Neutrophil (primary cell): Measurements from ENCODE around the gene SNUPN.

Source experiments
- H3K27ac ChIP-seq: fragments of 200-600 bp; sonication (generic); 2 replicates; pipeline ENCODE4 v1.5.1; 2016; ENCODE audit warnings: mild to moderate bottlenecking, moderate library complexity
- H3K27me3 ChIP-seq: fragments of 200-600 bp; sonication (generic); 2 replicates; pipeline ENCODE4 v1.6.0; 2016; ENCODE audit warnings: mild to moderate bottlenecking
- H3K36me3 ChIP-seq: fragments of 200-600 bp; sonication (generic); 2 replicates; pipeline ENCODE4 v1.5.1; 2017
- H3K4me1 ChIP-seq, 2 experiments: fragments of 200-600 bp in 1 of 2; sonication (generic) in 1 of 2; 1 replicate in 1 of 2; 2 replicates in 1 of 2; pipeline versions ENCODE4 v1.5.1 to v1.6.1; 2013 to 2016; ENCODE audit warnings: low read depth in 1 of 2, low read length in 1 of 2, mild to moderate bottlenecking in 1 of 2, moderate library complexity in 1 of 2; ENCODE audit not compliant: control insufficient read depth in 1 of 2, insufficient read depth in 1 of 2
- H3K4me3 ChIP-seq, 2 experiments: fragments of 200-600 bp in 1 of 2; sonication (generic) in 1 of 2; 1 replicate in 1 of 2; 2 replicates in 1 of 2; pipeline ENCODE4 v1.5.1; 2013 to 2016; ENCODE audit warnings: low read depth in 1 of 2, low read length in 1 of 2, mild to moderate bottlenecking in 1 of 2, moderate library complexity in 1 of 2
- H3K9me3 ChIP-seq: fragments of 200-600 bp; sonication (generic); 2 replicates; pipeline ENCODE4 v1.5.1; 2016
- CTCF ChIP-seq: fragments of 200-600 bp; sonication (generic); IDR thresholded peaks from 2 replicates; pipeline ENCODE4 v1.5.1; 2016; ENCODE audit warnings: antibody characterized with exemption

SNUPN gene

GRCh38 chr15:75656813-75657212, 31.3 kb upstream of the SNUPN start:
- TF ChIP-seq CTCF: no peak
- Histone ChIP-seq H3K27ac (no peak overlapping the region), H3K36me3 (no peaks in the 10 kb centered on the region), H3K4me3 (no peak overlapping the region), H3K9me3 (no peaks in the 10 kb centered on the region), H3K4me1 (no peaks in the 10 kb centered on the region), H3K27me3 (peaks cover 12% of the 10 kb centered on the region)

GRCh38 chr15:75656331-75656730, 30.8 kb upstream of the SNUPN start:
- Histone ChIP-seq H3K36me3 (no peaks in the 10 kb centered on the region), H3K4me1 (no peaks in the 10 kb centered on the region), H3K27me3 (peaks cover 9% of the 10 kb centered on the region), H3K9me3 (no peaks in the 10 kb centered on the region), H3K4me3 (no peak overlapping the region), H3K27ac (no peak overlapping the region)
- TF ChIP-seq CTCF: no peak

GRCh38 chr15:75655931-75656330, 30.4 kb upstream of the SNUPN start:
- H3K9me3 ChIP-seq: no peaks in the 10 kb centered on the region
- H3K4me1 ChIP-seq: no peaks in the 10 kb centered on the region
- no peak overlapping the region for H3K27ac ChIP-seq
- H3K36me3 ChIP-seq: no peaks in the 10 kb centered on the region
- peaks cover 5% of the 10 kb centered on the region for H3K27me3 ChIP-seq
- no peak overlapping the region for H3K4me3 ChIP-seq
- TF ChIP-seq CTCF: no peak

- Histone ChIP-seq H3K9me3 (no peaks in the 10 kb centered on the region), H3K36me3 (no peaks in the 10 kb centered on the region), H3K27ac (no peak overlapping the region), H3K27me3 (peaks cover 8% of the 10 kb centered on the region), H3K4me3 (no peak overlapping the region), H3K4me1 (no peaks in the 10 kb centered on the region)
- TF ChIP-seq CTCF: no peak
Measured at GRCh38 chr15:75654201-75654907, 28.8 kb upstream of the SNUPN start.

- H3K27me3 ChIP-seq: peaks cover 18% of the 10 kb centered on the region
- no peaks in the 10 kb centered on the region for H3K9me3 ChIP-seq
- no peaks in the 10 kb centered on the region for H3K4me1 ChIP-seq
- no peak overlapping the region for H3K27ac ChIP-seq
- H3K4me3 ChIP-seq: no peak overlapping the region
- TF ChIP-seq CTCF: no peak
- no peaks in the 10 kb centered on the region for H3K36me3 ChIP-seq
Measured at GRCh38 chr15:75653347-75653913, 27.9 kb upstream of the SNUPN start.
